Hippocampal formation (tissue), 2 donors: ENCODE measurements around the gene EDAR.
A peak's percentile ranks its signal among the peaks of the same experiment; 100 is the strongest.

ENCODE experiments used
- DNase-seq, 2 donors: peaks; one replicate each; lab custom pipeline; 2025; lab: John Stamatoyannopoulos, UW

Gene EDAR

GRCh38 chr2:108908713-108909070 lies 80.3 kb downstream of the EDAR start:
- no peak for DNase-seq

- no peak for DNase-seq
Measured at GRCh38 chr2:108907822-108908712, 81.0 kb downstream of the EDAR start.

GRCh38 chr2:108906403-108907077 lies 82.5 kb downstream of the EDAR start:
- DNase-seq = no peak

- DNase-seq = no peak
Measured at GRCh38 chr2:108905906-108906305, 83.1 kb downstream of the EDAR start.

GRCh38 chr2:108905176-108905575 lies 83.8 kb downstream of the EDAR start:
- DNase-seq = no peak

- no peak for DNase-seq
Measured at GRCh38 chr2:108904680-108905079, 84.3 kb downstream of the EDAR start.

- DNase-seq = no peak
Measured at GRCh38 chr2:108898315-108899082, 90.5 kb downstream of the EDAR start.

- DNase-seq = no peak
Measured at GRCh38 chr2:108896741-108897140, 92.3 kb downstream of the EDAR start.

GRCh38 chr2:108895188-108895587 lies 93.8 kb downstream of the EDAR start:
- DNase-seq = no peak

GRCh38 chr2:108894766-108895165 lies 94.3 kb downstream of the EDAR start:
- no peak for DNase-seq

- no peak for DNase-seq
Measured at GRCh38 chr2:108893277-108893676, 95.7 kb downstream of the EDAR start.

- no peak for DNase-seq
Measured at GRCh38 chr2:108889907-108890306, 99.1 kb downstream of the EDAR start.

- DNase-seq = no peak
Measured at GRCh38 chr2:108884619-108885018, 104.4 kb downstream of the EDAR start.

- DNase-seq = no peak
Measured at GRCh38 chr2:108878276-108878675, 110.7 kb downstream of the EDAR start.

GRCh38 chr2:108877506-108877905 lies 111.5 kb downstream of the EDAR start:
- DNase-seq = no peak

- no peak for DNase-seq
Measured at GRCh38 chr2:108870069-108870644, 118.9 kb downstream of the EDAR start.

GRCh38 chr2:108869542-108869941 lies 119.5 kb downstream of the EDAR start:
- DNase-seq = no peak

GRCh38 chr2:108868911-108869310 lies 120.1 kb downstream of the EDAR start:
- no peak for DNase-seq

GRCh38 chr2:108866041-108866440 lies 123.0 kb downstream of the EDAR start:
- no peak for DNase-seq

- no peak for DNase-seq
Measured at GRCh38 chr2:108858894-108859293, 130.1 kb downstream of the EDAR start.

GRCh38 chr2:108855194-108855593 lies 133.8 kb downstream of the EDAR start:
- DNase-seq = peak in 1 of 2 donors; percentile 9

- no peak for DNase-seq
Measured at GRCh38 chr2:108854484-108854883, 134.5 kb downstream of the EDAR start.
